HG03097 (cell line): ENCODE data around the gene STAG1.
"Not testable (repeated sequence)": the region's sequence is repeated elsewhere in the genome, so short reads cannot be mapped to it uniquely, and the experiment has no call there.

Experiments
- ATAC-seq: cut with Tn5 transposase; IDR thresholded peaks from one replicate; pipeline ENCODE4 v1.9.1; 2021; ENCODE audit not compliant: unreplicated experiment, low FRiP score

The STAG1 gene

GRCh38 chr3:136709775-136710174 lies 42.4 kb downstream of the STAG1 start:
- not testable (repeated sequence) for ATAC-seq

GRCh38 chr3:136708333-136708985 lies 43.7 kb downstream of the STAG1 start:
- ATAC-seq = no peak

GRCh38 chr3:136703429-136703828 lies 48.7 kb downstream of the STAG1 start:
- ATAC-seq = no peak

- no peak for ATAC-seq
Measured at GRCh38 chr3:136699271-136699828, 52.8 kb downstream of the STAG1 start.

GRCh38 chr3:136698361-136698760 lies 53.8 kb downstream of the STAG1 start:
- no peak for ATAC-seq

- ATAC-seq = no peak
Measured at GRCh38 chr3:136696797-136697196, 55.4 kb downstream of the STAG1 start.

- ATAC-seq = no peak
Measured at GRCh38 chr3:136694321-136694720, 57.9 kb downstream of the STAG1 start.

- ATAC-seq = no peak
Measured at GRCh38 chr3:136690599-136690998, 61.6 kb downstream of the STAG1 start.

- no peak for ATAC-seq
Measured at GRCh38 chr3:136685882-136686281, 66.3 kb downstream of the STAG1 start.

- ATAC-seq = no peak
Measured at GRCh38 chr3:136682740-136683312, 69.4 kb downstream of the STAG1 start.

- no peak for ATAC-seq
Measured at GRCh38 chr3:136678981-136679380, 73.2 kb downstream of the STAG1 start.

GRCh38 chr3:136676009-136676408 lies 76.2 kb downstream of the STAG1 start:
- no peak for ATAC-seq

GRCh38 chr3:136675150-136675858 lies 76.9 kb downstream of the STAG1 start:
- no peak for ATAC-seq

- no peak for ATAC-seq
Measured at GRCh38 chr3:136672457-136672856, 79.7 kb downstream of the STAG1 start.

- no peak for ATAC-seq
Measured at GRCh38 chr3:136671921-136672320, 80.3 kb downstream of the STAG1 start.

GRCh38 chr3:136670166-136670565 lies 82.0 kb downstream of the STAG1 start:
- ATAC-seq = no peak

- no peak for ATAC-seq
Measured at GRCh38 chr3:136667081-136667480, 85.1 kb downstream of the STAG1 start.

GRCh38 chr3:136666301-136666700 lies 85.9 kb downstream of the STAG1 start:
- not testable (repeated sequence) for ATAC-seq

- no peak for ATAC-seq
Measured at GRCh38 chr3:136664771-136665170, 87.4 kb downstream of the STAG1 start.

GRCh38 chr3:136661282-136661681 lies 90.9 kb downstream of the STAG1 start:
- no peak for ATAC-seq

GRCh38 chr3:136658946-136659682 lies 93.1 kb downstream of the STAG1 start:
- no peak for ATAC-seq
